ENCODE data around the gene SLC7A4. TPM values are rescaled to one million over a fixed set of nuclear protein-coding genes. Genes with fewer than 3 reads are reported as not detected.
"Not testable (repeated sequence)": the region's sequence is repeated elsewhere in the genome, so short reads cannot be mapped to it uniquely, and the experiment has no call there.

Gene SLC7A4
- polyA plus RNA-seq, 1 experiment: 0.29 TPM

DNA sequence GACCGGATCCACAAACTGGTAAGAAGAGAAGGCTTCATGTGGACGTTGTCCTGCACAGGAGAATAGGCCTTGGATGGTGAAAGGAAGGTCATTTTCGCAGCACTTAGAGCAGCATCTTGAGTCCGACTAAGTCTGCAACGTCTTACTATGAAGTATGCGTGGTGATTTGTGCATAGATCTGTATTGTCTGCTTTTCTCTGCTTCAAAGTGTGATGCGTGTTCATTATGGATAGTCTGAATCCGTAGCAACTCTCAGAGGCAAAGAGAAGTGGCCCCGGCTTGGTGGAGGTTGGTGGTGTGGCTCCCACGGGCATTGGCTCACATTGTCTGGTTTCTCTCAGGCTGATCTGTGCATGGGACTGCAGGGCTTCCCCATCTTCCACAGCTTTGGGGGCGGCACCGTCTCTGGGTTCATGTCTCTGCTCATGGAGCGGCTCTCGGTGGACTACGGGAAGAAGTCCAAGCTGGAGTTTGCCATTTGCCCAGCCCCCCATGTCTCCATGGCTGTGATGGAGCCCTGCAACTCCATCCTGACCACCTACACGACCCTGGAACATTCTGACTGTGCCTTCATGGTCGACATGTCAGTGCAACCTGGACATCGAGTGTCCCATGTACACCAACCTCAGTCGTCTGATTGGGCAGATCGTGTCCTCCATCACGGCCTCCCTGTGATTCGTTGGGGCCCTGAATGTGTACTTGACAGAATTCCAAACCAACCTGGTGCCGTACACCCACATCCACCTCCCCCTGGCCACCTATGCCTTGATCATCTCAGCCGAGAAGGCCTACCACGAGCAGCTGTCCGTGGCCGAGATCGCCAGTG lies 34.9 kb upstream of the SLC7A4 start:
- H3K36me3 ChIP-seq (ENCODE audit: control insufficient read depth, insufficient read depth, low read length): no peaks in the 10 kb centered on the region
- ChIA-PET CTCF (no interaction called here), POLR2A (no interaction called here)
- H3K27me3 ChIP-seq (ENCODE audit: control insufficient read depth, insufficient read depth, low read length): peaks cover 5% of the 10 kb centered on the region
- no peak overlapping the region for H3K4me3 ChIP-seq (ENCODE audit: low read depth, low read length)
- TF ChIP-seq, protein P1, sequence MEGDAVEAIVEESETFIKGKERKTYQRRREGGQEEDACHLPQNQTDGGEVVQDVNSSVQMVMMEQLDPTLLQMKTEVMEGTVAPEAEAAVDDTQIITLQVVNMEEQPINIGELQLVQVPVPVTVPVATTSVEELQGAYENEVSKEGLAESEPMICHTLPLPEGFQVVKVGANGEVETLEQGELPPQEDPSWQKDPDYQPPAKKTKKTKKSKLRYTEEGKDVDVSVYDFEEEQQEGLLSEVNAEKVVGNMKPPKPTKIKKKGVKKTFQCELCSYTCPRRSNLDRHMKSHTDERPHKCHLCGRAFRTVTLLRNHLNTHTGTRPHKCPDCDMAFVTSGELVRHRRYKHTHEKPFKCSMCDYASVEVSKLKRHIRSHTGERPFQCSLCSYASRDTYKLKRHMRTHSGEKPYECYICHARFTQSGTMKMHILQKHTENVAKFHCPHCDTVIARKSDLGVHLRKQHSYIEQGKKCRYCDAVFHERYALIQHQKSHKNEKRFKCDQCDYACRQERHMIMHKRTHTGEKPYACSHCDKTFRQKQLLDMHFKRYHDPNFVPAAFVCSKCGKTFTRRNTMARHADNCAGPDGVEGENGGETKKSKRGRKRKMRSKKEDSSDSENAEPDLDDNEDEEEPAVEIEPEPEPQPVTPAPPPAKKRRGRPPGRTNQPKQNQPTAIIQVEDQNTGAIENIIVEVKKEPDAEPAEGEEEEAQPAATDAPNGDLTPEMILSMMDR (IDR thresholded peaks at IDR 0.05; ENCODE audit: insufficient read depth, low read depth, low read length): no peak
- DNase-seq (ENCODE audit: low read depth): no peak

DNA sequence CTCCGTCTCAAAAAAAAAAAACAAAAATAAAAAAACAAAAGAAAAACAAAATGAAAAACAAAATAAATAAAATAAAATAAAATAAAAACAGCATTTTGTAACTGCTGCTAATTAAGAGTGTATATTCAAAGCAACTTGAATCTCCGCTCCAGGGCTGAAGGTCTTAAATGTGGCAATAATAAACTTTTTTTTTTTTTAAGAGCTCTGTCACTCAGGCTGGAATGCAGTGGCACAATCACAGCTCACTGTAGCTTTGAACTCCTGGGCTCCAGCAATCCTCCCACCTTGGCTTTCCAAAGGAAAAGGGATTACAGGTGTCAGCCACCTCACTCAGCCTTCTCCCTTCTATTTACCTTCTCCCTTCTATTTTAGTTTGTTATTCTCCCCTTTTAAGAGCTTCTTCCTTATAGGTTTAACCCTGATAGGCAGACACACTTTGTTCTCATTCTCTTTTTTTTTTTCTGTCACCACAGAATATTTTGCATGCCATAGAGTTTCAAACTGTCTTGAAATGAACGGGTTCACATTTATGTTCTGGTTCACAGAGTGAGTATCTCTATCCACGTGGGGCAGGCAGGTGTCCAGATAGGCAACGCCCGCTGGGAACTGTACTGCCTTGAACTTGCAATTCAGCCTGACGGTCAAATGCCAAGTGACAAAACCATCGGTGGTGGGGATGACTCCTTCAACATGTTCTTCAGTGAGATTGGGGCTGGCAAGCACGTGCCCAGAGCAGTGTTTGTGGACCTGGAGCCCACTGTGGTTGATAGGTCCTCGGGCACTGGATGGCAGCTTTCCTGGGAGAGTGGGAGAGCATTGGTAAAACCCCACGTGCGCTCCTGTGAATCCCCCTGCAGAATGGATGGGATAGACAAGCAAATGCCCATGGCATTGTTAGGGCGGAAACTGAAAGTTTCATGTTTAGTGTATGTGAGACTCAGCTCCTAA lies 32.8 kb upstream of the SLC7A4 start:
- no peaks in the 10 kb centered on the region for H3K36me3 ChIP-seq (ENCODE audit: control insufficient read depth, insufficient read depth, low read length)
- TF ChIP-seq, protein P1 (IDR thresholded peaks at IDR 0.05; ENCODE audit: insufficient read depth, low read depth, low read length): no peak
- DNase-seq (ENCODE audit: low read depth): no peak
- ChIA-PET POLR2A (interaction anchor here (0.6 kb wide), 1 partner anchor 9 kb away, joined by 4 read pairs; no protein-coding TSS in a partner anchor), CTCF (interaction anchor here (1.1 to 1.7 kb wide), 4 partner anchors 9 to 38 kb away, joined by 3 to 5 read pairs (median 4); no protein-coding TSS in a partner anchor)
- peaks cover 5% of the 10 kb centered on the region for H3K27me3 ChIP-seq (ENCODE audit: control insufficient read depth, insufficient read depth, low read length)
- H3K4me3 ChIP-seq (ENCODE audit: low read depth, low read length): no peak overlapping the region

DNA sequence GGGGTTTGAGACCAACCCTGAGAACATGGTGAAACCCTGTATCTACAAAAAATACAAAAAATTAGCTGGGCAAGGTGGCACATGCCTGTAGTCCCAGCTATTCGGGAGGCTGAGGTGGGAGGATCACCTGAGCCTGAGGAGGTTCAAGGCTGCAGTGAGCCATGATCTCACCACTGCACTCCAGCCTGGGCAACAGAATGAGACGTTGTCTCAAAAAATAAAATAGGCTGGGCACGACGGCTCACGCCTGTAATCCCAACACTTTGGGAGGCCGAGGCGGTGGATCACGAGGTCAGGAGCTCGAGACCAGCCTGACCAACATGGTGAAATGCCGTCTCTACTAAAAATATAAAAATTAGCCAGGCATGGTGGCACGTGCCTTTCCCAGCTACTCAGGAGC lies 32.1 kb upstream of the SLC7A4 start:
- POLR2A ChIA-PET: interaction anchor here (0.6 kb wide), 1 partner anchor 10 kb away, joined by 4 read pairs; no protein-coding TSS in a partner anchor
- not testable (repeated sequence) for DNase-seq (ENCODE audit: low read depth); H3K36me3 ChIP-seq (ENCODE audit: control insufficient read depth, insufficient read depth, low read length); H3K27me3 ChIP-seq (ENCODE audit: control insufficient read depth, insufficient read depth, low read length); H3K4me3 ChIP-seq (ENCODE audit: low read depth, low read length)
- CTCF ChIA-PET: interaction anchor here (1.3 to 1.6 kb wide), 2 partner anchors 12 to 38 kb away, joined by 4 to 5 read pairs; no protein-coding TSS in a partner anchor

DNA sequence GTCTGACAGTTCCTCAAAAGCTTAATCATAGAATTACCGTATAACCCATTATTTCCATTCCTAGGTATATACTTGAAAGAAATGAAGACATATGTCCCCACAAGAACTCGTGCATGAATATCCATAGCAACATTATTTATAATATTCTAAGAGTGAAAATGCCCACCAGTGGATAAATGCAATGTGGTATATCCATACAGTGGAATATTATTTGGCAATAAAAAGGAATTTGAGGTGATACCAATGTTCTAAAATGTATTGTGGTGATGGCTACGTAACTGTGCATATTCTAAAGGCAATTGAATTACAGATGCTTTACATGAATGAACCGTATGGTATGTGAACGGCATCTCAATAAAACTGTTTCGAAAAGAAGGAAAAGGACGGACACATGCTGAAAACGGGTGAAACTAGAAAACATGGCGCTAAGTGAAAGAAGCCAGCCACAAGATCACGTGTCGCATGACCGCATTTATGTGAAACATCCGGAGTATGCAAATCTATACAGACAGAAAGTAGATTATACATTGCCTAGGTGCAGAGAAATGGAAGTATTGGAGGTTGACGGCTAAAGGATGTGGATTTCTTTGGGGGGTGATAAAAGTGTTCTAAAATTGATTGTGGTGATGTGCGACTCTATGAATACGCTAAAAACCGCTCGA lies 29.4 kb upstream of the SLC7A4 start:
- POLR2A ChIA-PET, CTCF ChIA-PET: not testable (repeated sequence)

DNA sequence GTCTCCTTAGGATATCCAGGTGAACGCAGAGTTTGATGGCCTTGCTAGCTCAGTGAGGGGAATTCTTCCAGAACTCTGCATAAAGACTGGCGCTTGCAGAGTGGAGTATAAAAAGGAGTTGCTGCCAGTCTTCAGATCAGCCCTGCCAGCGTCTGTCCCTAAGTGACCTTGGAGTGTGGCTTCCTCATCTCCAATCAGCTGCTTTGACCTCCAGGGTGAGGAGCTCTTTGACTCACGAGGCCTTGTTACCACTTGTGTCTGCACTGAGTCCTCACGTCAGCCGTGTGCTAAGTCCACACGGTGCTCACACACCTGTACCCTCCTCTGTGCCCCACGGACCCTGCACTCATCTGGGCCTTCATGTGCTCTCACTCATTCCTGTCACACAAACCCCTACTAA lies 28.0 kb upstream of the SLC7A4 start:
- POLR2A ChIA-PET: not testable (repeated sequence)

More for the DNA sequence above, 29.4 kb upstream of the SLC7A4 start:
- not testable (repeated sequence) for DNase-seq (ENCODE audit: low read depth); H3K27me3 ChIP-seq (ENCODE audit: control insufficient read depth, insufficient read depth, low read length); H3K36me3 ChIP-seq (ENCODE audit: control insufficient read depth, insufficient read depth, low read length); H3K4me3 ChIP-seq (ENCODE audit: low read depth, low read length)

DNA sequence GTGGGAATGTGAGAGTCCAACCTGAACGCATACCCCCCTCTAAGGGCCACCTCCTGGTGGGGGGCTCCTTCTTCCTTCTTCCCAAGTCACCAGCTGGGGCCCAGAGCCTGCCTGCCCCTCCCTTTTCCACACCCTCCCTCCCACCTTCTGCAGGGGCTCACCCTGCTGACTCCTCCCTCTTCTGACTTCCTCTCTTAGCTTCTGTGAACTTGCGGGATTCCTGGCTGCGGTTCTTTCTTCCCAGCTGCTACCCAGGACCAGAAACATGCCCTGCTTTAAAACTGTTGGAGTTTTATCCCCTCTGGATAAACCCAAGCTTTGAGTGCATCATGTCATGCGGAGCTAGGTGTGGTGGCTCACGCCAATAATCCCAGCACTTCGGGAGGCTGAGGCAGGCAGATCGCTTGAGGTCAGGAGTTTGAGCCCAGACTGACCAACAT lies 23.5 kb upstream of the SLC7A4 start:
- POLR2A ChIA-PET: no interaction called here
- no peaks in the 10 kb centered on the region for H3K27me3 ChIP-seq (ENCODE audit: control insufficient read depth, insufficient read depth, low read length)
- TF ChIP-seq, protein P1 (IDR thresholded peaks at IDR 0.05; ENCODE audit: insufficient read depth, low read depth, low read length): no peak
- DNase-seq (ENCODE audit: low read depth): no peak
- no peaks in the 10 kb centered on the region for H3K36me3 ChIP-seq (ENCODE audit: control insufficient read depth, insufficient read depth, low read length)
- CTCF ChIA-PET: interaction anchor here (1.3 kb wide), 1 partner anchor 10 kb away, joined by 4 read pairs; no protein-coding TSS in a partner anchor
- no peak overlapping the region for H3K4me3 ChIP-seq (ENCODE audit: low read depth, low read length)

More for the DNA sequence above, 28.0 kb upstream of the SLC7A4 start:
- H3K27me3 ChIP-seq (ENCODE audit: control insufficient read depth, insufficient read depth, low read length); DNase-seq (ENCODE audit: low read depth); H3K4me3 ChIP-seq (ENCODE audit: low read depth, low read length); CTCF ChIA-PET; H3K36me3 ChIP-seq (ENCODE audit: control insufficient read depth, insufficient read depth, low read length): not testable (repeated sequence)
